ENCODE measurements around the gene BCAR1. TPM values are rescaled to one million over a fixed set of nuclear protein-coding genes. Genes with fewer than 3 reads are reported as not detected.

Gene BCAR1
- total RNA-seq, 1 experiment from 2014 or later: 58.6 TPM

GRCh38 chr16:75257886-75258806 is 6.7 kb upstream of the BCAR1 start:
- H3K27ac Mint-ChIP-seq (ENCODE audit: low read depth, unreplicated experiment): no peak overlapping the region
- POLR2A ChIA-PET: interaction anchor here (0.6 kb wide), 1 partner anchor 47 kb away, joined by 3 read pairs; no protein-coding TSS in a partner anchor

DNA sequence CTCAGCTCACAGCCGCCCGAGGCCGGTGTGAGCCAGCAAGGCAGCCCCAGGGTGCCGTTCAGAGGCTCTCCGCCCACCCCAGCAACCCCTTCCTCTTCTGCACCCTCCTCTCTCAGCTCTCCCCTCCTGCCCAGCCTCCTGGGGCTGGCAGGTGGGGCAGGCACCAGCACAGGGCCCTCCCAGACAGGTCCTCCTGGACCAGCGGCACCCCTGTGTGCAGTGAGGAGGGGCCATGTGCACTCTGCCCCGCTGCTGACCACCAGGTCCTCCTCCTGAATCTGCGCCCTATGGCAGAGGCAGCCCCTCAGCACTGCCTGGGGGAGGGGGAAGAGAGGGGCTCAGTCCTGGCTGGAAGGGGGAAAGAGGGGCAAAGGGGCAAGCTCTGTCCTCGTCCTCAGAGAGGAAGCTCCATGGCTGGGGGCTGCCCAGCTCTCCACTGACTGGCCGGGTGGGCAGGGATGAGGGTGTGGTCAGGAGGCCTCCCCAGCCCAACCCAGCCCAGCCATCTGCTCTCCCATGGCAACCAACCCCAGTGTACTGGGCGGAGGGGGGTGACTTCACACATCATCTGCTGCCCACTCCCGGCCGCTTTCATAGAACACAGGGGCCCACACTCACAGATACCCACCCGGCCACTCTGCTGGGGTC is 5.4 kb upstream of the BCAR1 start:
- POLR2A ChIA-PET: interaction anchor here (0.6 to 3.6 kb wide), 2 partner anchors 48 to 121 kb away, joined by 3 to 16 read pairs; no protein-coding TSS in a partner anchor
- no peak for TF ChIP-seq CTCF (IDR thresholded peaks at IDR 0.05; ENCODE audit: unreplicated experiment)
- Mint-ChIP-seq H3K4me1 (ENCODE audit: insufficient read depth, unreplicated experiment) (peaks cover 32% of the 10 kb centered on the region), H3K4me3 (ENCODE audit: unreplicated experiment) (no peak overlapping the region), H3K27me3 (ENCODE audit: insufficient read depth, unreplicated experiment) (no peaks in the 10 kb centered on the region), H3K36me3 (ENCODE audit: insufficient read depth, unreplicated experiment) (peaks cover 11% of the 10 kb centered on the region), H3K27ac (ENCODE audit: low read depth, unreplicated experiment) (no peak overlapping the region), H3K9me3 (ENCODE audit: unreplicated experiment) (no peaks in the 10 kb centered on the region)
- intact Hi-C loops (cut with micrococcal nuclease): no loop called here
- no peak for DNase-seq (ENCODE audit: unreplicated experiment)
- no TSS peak for BruUV-seq (replicated peaks)
- CTCF ChIA-PET: interaction anchor here (0.5 to 1.1 kb wide), 3 partner anchors 22 to 145 kb away, joined by 3 read pairs; no protein-coding TSS in a partner anchor

More at GRCh38 chr16:75257886-75258806, 6.7 kb upstream of the BCAR1 start:
- intact Hi-C loops (cut with micrococcal nuclease): no loop called here
- TF ChIP-seq CTCF (IDR thresholded peaks at IDR 0.05; ENCODE audit: unreplicated experiment): no peak
- CTCF ChIA-PET: interaction anchor here (1.1 kb wide), 1 partner anchor 143 kb away, joined by 3 read pairs; no protein-coding TSS in a partner anchor
- H3K9me3 Mint-ChIP-seq (ENCODE audit: unreplicated experiment): no peaks in the 10 kb centered on the region
- no peak for DNase-seq (ENCODE audit: unreplicated experiment)
- peaks cover 18% of the 10 kb centered on the region for H3K36me3 Mint-ChIP-seq (ENCODE audit: insufficient read depth, unreplicated experiment)
- BruUV-seq (replicated peaks): no TSS peak
- no peaks in the 10 kb centered on the region for H3K27me3 Mint-ChIP-seq (ENCODE audit: insufficient read depth, unreplicated experiment)
- no peak overlapping the region for H3K4me3 Mint-ChIP-seq (ENCODE audit: unreplicated experiment)
- peaks cover 27% of the 10 kb centered on the region for H3K4me1 Mint-ChIP-seq (ENCODE audit: insufficient read depth, unreplicated experiment)

DNA sequence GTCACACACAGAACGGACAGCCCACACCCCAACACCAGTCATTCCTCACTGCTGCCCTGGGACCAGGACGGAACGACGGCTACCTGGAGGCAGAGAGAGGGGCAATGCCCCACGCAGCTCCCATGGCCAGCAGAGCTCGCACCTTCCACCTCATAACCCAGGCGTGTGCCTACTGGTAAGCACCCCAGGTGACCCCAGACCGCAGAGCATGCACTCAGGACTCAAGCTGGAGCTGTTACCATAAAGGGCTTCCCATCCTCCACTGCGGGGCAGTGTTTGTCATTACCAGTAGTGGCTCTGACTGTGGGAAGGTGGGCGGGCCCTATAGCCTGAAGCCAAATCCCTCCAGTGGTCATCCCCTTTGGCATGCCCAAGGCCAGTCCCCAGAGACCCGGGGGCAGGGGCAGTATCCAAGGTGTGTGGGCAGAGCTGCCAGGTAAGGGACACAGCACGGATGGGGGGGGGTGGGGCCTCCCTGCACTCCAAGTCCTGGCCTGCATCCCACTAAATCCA is 4.7 kb upstream of the BCAR1 start:
- no peak for TF ChIP-seq CTCF (IDR thresholded peaks at IDR 0.05; ENCODE audit: unreplicated experiment)
- peaks cover 11% of the 10 kb centered on the region for H3K36me3 Mint-ChIP-seq (ENCODE audit: insufficient read depth, unreplicated experiment)
- BruUV-seq (replicated peaks): no TSS peak
- peaks cover 34% of the 10 kb centered on the region for H3K4me1 Mint-ChIP-seq (ENCODE audit: insufficient read depth, unreplicated experiment)
- no peaks in the 10 kb centered on the region for H3K27me3 Mint-ChIP-seq (ENCODE audit: insufficient read depth, unreplicated experiment)
- intact Hi-C loops (cut with micrococcal nuclease): no loop called here
- CTCF ChIA-PET: interaction anchor here (0.5 to 1.0 kb wide), 3 partner anchors 21 to 135 kb away, joined by 3 read pairs; no protein-coding TSS in a partner anchor
- no peak for DNase-seq (ENCODE audit: unreplicated experiment)
- POLR2A ChIA-PET: interaction anchor here (3.6 to 3.9 kb wide), 2 partner anchors 50 to 121 kb away, joined by 16 to 65 read pairs; no protein-coding TSS in a partner anchor
- no peaks in the 10 kb centered on the region for H3K9me3 Mint-ChIP-seq (ENCODE audit: unreplicated experiment)
- no peak overlapping the region for H3K27ac Mint-ChIP-seq (ENCODE audit: low read depth, unreplicated experiment)
- H3K4me3 Mint-ChIP-seq (ENCODE audit: unreplicated experiment): no peak overlapping the region

Measured in MCF 10A (cell line).